ENCODE measurements around the gene AKT1. TPM values are rescaled to one million over a fixed set of nuclear protein-coding genes. Genes with fewer than 3 reads are reported as not detected.
A peak's percentile ranks its signal among the peaks of the same experiment; 100 is the strongest.

Gene AKT1
- total RNA-seq, 2 experiments from 2014 or later: 116 to 121 TPM

- DNase-seq (no peak), ATAC-seq (no peak)
- peaks cover 4% of the 10 kb centered on the region for H3K9me3 Mint-ChIP-seq
- intact Hi-C loops (cut with micrococcal nuclease): no loop called here
- peaks cover 35% of the 10 kb centered on the region for H3K36me3 Mint-ChIP-seq (ENCODE audit: low read depth)
- no peaks in the 10 kb centered on the region for H3K27me3 Mint-ChIP-seq
- CTCF ChIA-PET: interaction anchor here (0.9 to 5.6 kb wide), 4 partner anchors 10 to 78 kb away, joined by 3 to 79 read pairs (median 4); no protein-coding TSS in a partner anchor
- TF ChIP-seq, protein P1, sequence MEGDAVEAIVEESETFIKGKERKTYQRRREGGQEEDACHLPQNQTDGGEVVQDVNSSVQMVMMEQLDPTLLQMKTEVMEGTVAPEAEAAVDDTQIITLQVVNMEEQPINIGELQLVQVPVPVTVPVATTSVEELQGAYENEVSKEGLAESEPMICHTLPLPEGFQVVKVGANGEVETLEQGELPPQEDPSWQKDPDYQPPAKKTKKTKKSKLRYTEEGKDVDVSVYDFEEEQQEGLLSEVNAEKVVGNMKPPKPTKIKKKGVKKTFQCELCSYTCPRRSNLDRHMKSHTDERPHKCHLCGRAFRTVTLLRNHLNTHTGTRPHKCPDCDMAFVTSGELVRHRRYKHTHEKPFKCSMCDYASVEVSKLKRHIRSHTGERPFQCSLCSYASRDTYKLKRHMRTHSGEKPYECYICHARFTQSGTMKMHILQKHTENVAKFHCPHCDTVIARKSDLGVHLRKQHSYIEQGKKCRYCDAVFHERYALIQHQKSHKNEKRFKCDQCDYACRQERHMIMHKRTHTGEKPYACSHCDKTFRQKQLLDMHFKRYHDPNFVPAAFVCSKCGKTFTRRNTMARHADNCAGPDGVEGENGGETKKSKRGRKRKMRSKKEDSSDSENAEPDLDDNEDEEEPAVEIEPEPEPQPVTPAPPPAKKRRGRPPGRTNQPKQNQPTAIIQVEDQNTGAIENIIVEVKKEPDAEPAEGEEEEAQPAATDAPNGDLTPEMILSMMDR (IDR thresholded peaks at IDR 0.05): no peak
- H3K27ac Mint-ChIP-seq: no peak overlapping the region
- H3K4me1 Mint-ChIP-seq (ENCODE audit: low read depth): peaks cover 10% of the 10 kb centered on the region
- POLR2A ChIA-PET: interaction anchor here (0.5 to 1.9 kb wide), 5 partner anchors 14 to 727 kb away, joined by 3 to 6 read pairs (median 5); partner anchors contain the start of gene SIVA1
- no peak overlapping the region for H3K4me3 Mint-ChIP-seq
Measured at GRCh38 chr14:104771374-104771773, 24.2 kb downstream of the AKT1 start.

- Mint-ChIP-seq H3K36me3 (ENCODE audit: low read depth) (peaks cover 31% of the 10 kb centered on the region), H3K27me3 (no peaks in the 10 kb centered on the region), H3K27ac (no peak overlapping the region), H3K9me3 (peaks cover 4% of the 10 kb centered on the region), H3K4me1 (ENCODE audit: low read depth) (peaks cover 10% of the 10 kb centered on the region), H3K4me3 (no peak overlapping the region)
- DNase-seq (peak; percentile 49), ATAC-seq (no peak)
- ChIA-PET POLR2A (interaction anchor here (0.8 to 1.9 kb wide), 5 partner anchors 9 to 55 kb away, joined by 3 to 6 read pairs (median 5); partner anchors contain the start of gene SIVA1), CTCF (interaction anchor here (0.8 to 5.6 kb wide), 9 partner anchors 9 to 78 kb away, joined by 3 to 79 read pairs (median 4); partner anchors contain the start of gene SIVA1)
- intact Hi-C loops (cut with micrococcal nuclease): no loop called here
- TF ChIP-seq, protein P1 (IDR thresholded peaks at IDR 0.05): peak; percentile 74
Measured at GRCh38 chr14:104770851-104771272, 24.7 kb downstream of the AKT1 start.

- DNase-seq (no peak), ATAC-seq (no peak)
- ChIA-PET POLR2A (interaction anchor here (1.0 to 1.9 kb wide), 3 partner anchors 10 to 18 kb away, joined by 3 to 6 read pairs (median 5); partner anchors contain the start of gene SIVA1), CTCF (interaction anchor here (0.8 to 5.6 kb wide), 7 partner anchors 8 to 56 kb away, joined by 3 to 79 read pairs (median 4); partner anchors contain the start of gene SIVA1)
- TF ChIP-seq, protein P1 (IDR thresholded peaks at IDR 0.05): no peak
- Mint-ChIP-seq H3K9me3 (peaks cover 4% of the 10 kb centered on the region), H3K4me1 (ENCODE audit: low read depth) (peaks cover 10% of the 10 kb centered on the region), H3K4me3 (no peak overlapping the region), H3K27ac (peak overlapping the region; percentile 38), H3K27me3 (no peaks in the 10 kb centered on the region), H3K36me3 (ENCODE audit: low read depth) (peaks cover 31% of the 10 kb centered on the region)
- intact Hi-C loops (cut with micrococcal nuclease): no loop called here
Measured at GRCh38 chr14:104770072-104770579, 25.4 kb downstream of the AKT1 start.

GRCh38 chr14:104769324-104770071 lies 26.1 kb downstream of the AKT1 start:
- ChIA-PET POLR2A (interaction anchor here (0.8 to 1.9 kb wide), 5 partner anchors 9 to 17 kb away, joined by 3 to 6 read pairs (median 3); partner anchors contain the start of gene SIVA1), CTCF (interaction anchor here (1.0 to 5.6 kb wide), 15 partner anchors 8 to 777 kb away, joined by 3 to 79 read pairs (median 6); partner anchors contain the start of genes SIVA1 and ZBTB42)
- Mint-ChIP-seq H3K4me3 (no peak overlapping the region), H3K36me3 (ENCODE audit: low read depth) (peaks cover 31% of the 10 kb centered on the region), H3K27me3 (no peaks in the 10 kb centered on the region), H3K27ac (peak overlapping the region; percentile 38), H3K4me1 (ENCODE audit: low read depth) (peaks cover 10% of the 10 kb centered on the region), H3K9me3 (peaks cover 4% of the 10 kb centered on the region)
- DNase-seq: peak; percentile 28
- intact Hi-C loops (cut with micrococcal nuclease): no loop called here
- no peak for ATAC-seq
- TF ChIP-seq, protein P1 (IDR thresholded peaks at IDR 0.05): no peak
